Thymus (tissue), 11 donors: ENCODE data around the gene TRIM14. TPM values are rescaled to one million over a fixed set of nuclear protein-coding genes. Genes with fewer than 3 reads are reported as not detected.
"Not testable (repeated sequence)": the region's sequence is repeated elsewhere in the genome, so short reads cannot be mapped to it uniquely, and the experiment has no call there.

Source experiments
- DNase-seq, 9 donors: peaks; one replicate each; pipeline ENCODE4 v3.0.0-alpha.2; 2013; ENCODE audit warnings: low spot score in 9 of 9, low read depth in 6 of 9, missing footprints in 1 of 9
- H3K27ac ChIP-seq, 2 donors: one replicate each; pipeline ENCODE4 v1.5.1; 2013; ENCODE audit warnings: control low read depth in 1 of 2, low read depth in 1 of 2, low read length in 1 of 2, mild to moderate bottlenecking in 1 of 2, moderate library complexity in 1 of 2
- H3K27me3 ChIP-seq, 2 donors: one replicate each; pipeline ENCODE4 v1.5.1; 2013; ENCODE audit warnings: low read length in 1 of 2; ENCODE audit not compliant: control insufficient read depth in 2 of 2, insufficient read depth in 1 of 2
- H3K36me3 ChIP-seq, 2 donors: one replicate each; pipeline ENCODE4 v1.5.1; 2013; ENCODE audit warnings: low read length in 1 of 2, mild to moderate bottlenecking in 1 of 2, moderate library complexity in 1 of 2; ENCODE audit not compliant: control insufficient read depth in 2 of 2, insufficient read depth in 2 of 2
- H3K4me1 ChIP-seq, 2 donors: one replicate each; pipeline ENCODE4 v1.5.1; 2013; ENCODE audit warnings: low read length in 2 of 2; ENCODE audit not compliant: control insufficient read depth in 2 of 2, insufficient read depth in 2 of 2
- H3K4me3 ChIP-seq, 2 donors: one replicate each; pipeline ENCODE4 v1.5.1; 2013; ENCODE audit warnings: low read length in 2 of 2, control low read depth in 1 of 2, mild to moderate bottlenecking in 1 of 2
- H3K9me3 ChIP-seq, 2 donors: one replicate each; pipeline ENCODE4 v1.5.1; 2013; ENCODE audit warnings: low read length in 1 of 2, mild to moderate bottlenecking in 1 of 2; ENCODE audit not compliant: control insufficient read depth in 2 of 2, insufficient read depth in 1 of 2
- WGBS: extraction: QIAGEN DNeasy Blood & Tissue Kit; methylation state at CpG from one replicate; pipeline ENCODE4 v1.1.7; 2013; 5-methylcytosine and 5-hydroxymethylcytosine counted together
- polyA plus RNA-seq: library from polyadenylated mRNA; stranded (reverse); fragments of 200-250 nt; gene quantifications from one replicate; pipeline ENCODE4 v1.2.3, GENCODE V29; 2013
- total RNA-seq: library from RNA; stranded (reverse); fragments of 120-200 nt; gene quantifications from one replicate; pipeline ENCODE4 v1.2.4, GENCODE V29; 2013
- donor health status: healthy.

TRIM14 gene
- total and polyA plus RNA-seq, 2 donors, result 12.7 to 16.4 TPM

- Histone ChIP-seq H3K4me3 (no peak overlapping the region), H3K4me1 (peaks cover 13 to 28% of the 10 kb centered on the region in 2 donors), H3K27me3 (no peaks in the 10 kb centered on the region), H3K27ac (peak overlapping the region in 1 of 2 donors; percentile 10), H3K36me3 (peaks cover 14 to 16% of the 10 kb centered on the region in 2 donors), H3K9me3 (no peaks in the 10 kb centered on the region)
- no peak for DNase-seq
- WGBS, result 98% methylated on average over 15 of the region's 15 CpGs
Measured at GRCh38 chr9:98124637-98125426, 5.8 kb upstream of the TRIM14 start.

- Histone ChIP-seq H3K4me1 (peaks cover 13 to 30% of the 10 kb centered on the region in 2 donors), H3K36me3 (peaks cover 13 to 14% of the 10 kb centered on the region in 2 donors)
- not testable (repeated sequence) for H3K9me3 ChIP-seq, H3K27me3 ChIP-seq, H3K4me3 ChIP-seq, H3K27ac ChIP-seq, DNase-seq
- over 99% methylated on average over 13 of the region's 13 CpGs for WGBS
Measured at GRCh38 chr9:98124091-98124490, 5.1 kb upstream of the TRIM14 start.

- Histone ChIP-seq H3K4me3 (no peak overlapping the region), H3K27me3 (no peaks in the 10 kb centered on the region), H3K4me1 (peaks cover 22 to 46% of the 10 kb centered on the region in 2 donors), H3K9me3 (no peaks in the 10 kb centered on the region), H3K27ac (peak overlapping the region; percentile 68 to 77), H3K36me3 (peaks cover 8 to 11% of the 10 kb centered on the region in 2 donors)
- DNase-seq, result peak in 1 of 9 donors; percentile 56
- WGBS, result 15% methylated on average over 3 of the region's 3 CpGs
Measured at GRCh38 chr9:98121058-98121457, 2.0 kb upstream of the TRIM14 start.

- Histone ChIP-seq H3K9me3 (no peaks in the 10 kb centered on the region), H3K4me3 (no peak overlapping the region), H3K27ac (peak overlapping the region; percentile 77 to 80), H3K4me1 (peaks cover 22 to 46% of the 10 kb centered on the region in 2 donors), H3K36me3 (peaks cover 8 to 11% of the 10 kb centered on the region in 2 donors), H3K27me3 (no peaks in the 10 kb centered on the region)
- 88% methylated on average over 3 of the region's 3 CpGs for WGBS
- no peak for DNase-seq
Measured at GRCh38 chr9:98120476-98120875, 1.5 kb upstream of the TRIM14 start.

- Histone ChIP-seq H3K27ac (peak overlapping the region; percentile 92 to 99), H3K4me1 (peaks cover 22 to 46% of the 10 kb centered on the region in 2 donors), H3K9me3 (no peaks in the 10 kb centered on the region), H3K4me3 (peak overlapping the region; percentile 82 to 89), H3K36me3 (peaks cover 0 to 4% of the 10 kb centered on the region in 2 donors), H3K27me3 (no peaks in the 10 kb centered on the region)
- peak in 4 of 9 donors; percentile 66 to 89 (median 70) for DNase-seq
- WGBS, result 28% methylated on average over 5 of the region's 5 CpGs
Measured at GRCh38 chr9:98117984-98118639, 910 bp downstream of the TRIM14 start.

GRCh38 chr9:98117097-98117496 lies 1.9 kb downstream of the TRIM14 start:
- not testable (repeated sequence) for H3K27me3 ChIP-seq, DNase-seq, H3K36me3 ChIP-seq, H3K27ac ChIP-seq, H3K4me3 ChIP-seq, H3K9me3 ChIP-seq
- 98% methylated on average over 6 of the region's 6 CpGs for WGBS
- H3K4me1 ChIP-seq, result peaks cover 22 to 44% of the 10 kb centered on the region in 2 donors

GRCh38 chr9:98109052-98109451 lies 10.0 kb downstream of the TRIM14 start:
- H3K4me3 ChIP-seq, result no peak overlapping the region
- H3K27ac ChIP-seq, result peak overlapping the region; percentile 98 to 99
- H3K27me3 ChIP-seq, result no peaks in the 10 kb centered on the region
- DNase-seq, result peak in 2 of 9 donors; percentile 45 to 69
- H3K4me1 ChIP-seq, result peaks cover 50 to 62% of the 10 kb centered on the region in 2 donors
- 36% methylated on average over 3 of the region's 3 CpGs for WGBS
- H3K9me3 ChIP-seq, result no peaks in the 10 kb centered on the region
- peaks cover 0 to 38% of the 10 kb centered on the region in 2 donors for H3K36me3 ChIP-seq

GRCh38 chr9:98108531-98109031 lies 10.4 kb downstream of the TRIM14 start:
- Histone ChIP-seq H3K36me3 (peaks cover 0 to 41% of the 10 kb centered on the region in 2 donors), H3K27me3 (no peaks in the 10 kb centered on the region), H3K4me1 (peaks cover 54 to 66% of the 10 kb centered on the region in 2 donors), H3K4me3 (peak overlapping the region in 1 of 2 donors; percentile 3), H3K27ac (peak overlapping the region; percentile 98 to 99), H3K9me3 (no peaks in the 10 kb centered on the region)
- WGBS, result 37% methylated on average over 5 of the region's 5 CpGs
- DNase-seq, result peak; percentile 63 to 94 (median 81)

GRCh38 chr9:98107926-98108325 lies 11.1 kb downstream of the TRIM14 start:
- peaks cover 0 to 41% of the 10 kb centered on the region in 2 donors for H3K36me3 ChIP-seq
- peak overlapping the region; percentile 98 to 99 for H3K27ac ChIP-seq
- H3K4me3 ChIP-seq, result no peak overlapping the region
- H3K9me3 ChIP-seq, result no peaks in the 10 kb centered on the region
- 83% methylated on average over 2 of the region's 2 CpGs for whole genome bisulfite sequencing
- no peaks in the 10 kb centered on the region for H3K27me3 ChIP-seq
- peaks cover 56 to 73% of the 10 kb centered on the region in 2 donors for H3K4me1 ChIP-seq
- DNase-seq, result no peak
